ENCODE data around the gene CORO1C.

DNA sequence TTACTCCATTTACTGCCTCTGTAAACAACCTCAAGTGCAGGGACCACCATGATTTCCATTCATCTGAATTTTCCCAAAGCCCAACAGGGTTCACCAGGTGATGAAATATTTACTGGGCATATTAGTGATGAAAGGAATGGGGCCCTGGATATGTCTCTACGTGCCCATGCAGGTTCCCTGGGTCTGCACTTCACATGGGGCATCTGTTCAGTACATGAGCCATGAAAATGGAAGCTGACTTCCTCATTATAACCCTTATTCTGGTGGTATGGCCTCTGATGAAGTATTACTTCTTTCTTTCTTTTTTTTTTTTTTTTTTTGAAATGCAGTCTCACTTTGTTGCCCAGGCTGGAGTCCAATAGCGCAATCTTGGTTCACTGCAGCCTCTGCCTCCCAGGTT lies 26.5 kb upstream of the CORO1C start:
- TF ChIP-seq, protein P1, sequence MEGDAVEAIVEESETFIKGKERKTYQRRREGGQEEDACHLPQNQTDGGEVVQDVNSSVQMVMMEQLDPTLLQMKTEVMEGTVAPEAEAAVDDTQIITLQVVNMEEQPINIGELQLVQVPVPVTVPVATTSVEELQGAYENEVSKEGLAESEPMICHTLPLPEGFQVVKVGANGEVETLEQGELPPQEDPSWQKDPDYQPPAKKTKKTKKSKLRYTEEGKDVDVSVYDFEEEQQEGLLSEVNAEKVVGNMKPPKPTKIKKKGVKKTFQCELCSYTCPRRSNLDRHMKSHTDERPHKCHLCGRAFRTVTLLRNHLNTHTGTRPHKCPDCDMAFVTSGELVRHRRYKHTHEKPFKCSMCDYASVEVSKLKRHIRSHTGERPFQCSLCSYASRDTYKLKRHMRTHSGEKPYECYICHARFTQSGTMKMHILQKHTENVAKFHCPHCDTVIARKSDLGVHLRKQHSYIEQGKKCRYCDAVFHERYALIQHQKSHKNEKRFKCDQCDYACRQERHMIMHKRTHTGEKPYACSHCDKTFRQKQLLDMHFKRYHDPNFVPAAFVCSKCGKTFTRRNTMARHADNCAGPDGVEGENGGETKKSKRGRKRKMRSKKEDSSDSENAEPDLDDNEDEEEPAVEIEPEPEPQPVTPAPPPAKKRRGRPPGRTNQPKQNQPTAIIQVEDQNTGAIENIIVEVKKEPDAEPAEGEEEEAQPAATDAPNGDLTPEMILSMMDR (IDR thresholded peaks at IDR 0.05): no peak
- no peak for TF ChIP-seq POLR2A (IDR thresholded peaks at IDR 0.05)
- TF ChIP-seq POLR2AphosphoS5 (IDR thresholded peaks at IDR 0.05): no peak

Data from gastroesophageal sphincter (tissue), 3 donors.